ENCODE measurements around the gene ASCL4. TPM values are rescaled to one million over a fixed set of nuclear protein-coding genes. Genes with fewer than 3 reads are reported as not detected.
A peak's percentile ranks its signal among the peaks of the same experiment; 100 is the strongest.
"Not testable (repeated sequence)": the region's sequence is repeated elsewhere in the genome, so short reads cannot be mapped to it uniquely, and the experiment has no call there.

The ASCL4 gene, protein sequence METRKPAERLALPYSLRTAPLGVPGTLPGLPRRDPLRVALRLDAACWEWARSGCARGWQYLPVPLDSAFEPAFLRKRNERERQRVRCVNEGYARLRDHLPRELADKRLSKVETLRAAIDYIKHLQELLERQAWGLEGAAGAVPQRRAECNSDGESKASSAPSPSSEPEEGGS
- polyA plus RNA-seq (ENCODE audit: insufficient read length in 10 of 10), result 1 to 10 TPM in 1 of 10 donors, under 1 TPM in 1, not detected in 8; 0.58 to 2.3 TPM
- long read RNA-seq, donor 1, result 0 reads
- long read RNA-seq, donor 2, result 0 reads
- long read RNA-seq, donor 3, result 0 reads
- long read RNA-seq, donor 4, result 0 reads
- long read RNA-seq, donor 5, partial matches to known transcripts, result 0 of 1 reads
- long read RNA-seq, donor 5, other reads (novel, unspliced or antisense), result 0 of 1 reads
- long read RNA-seq, donor 6, result 0 reads
- long read RNA-seq, donor 7, result 0 reads
- long read RNA-seq, donor 8, partial matches to known transcripts, result 0 of 1 reads
- long read RNA-seq, donor 8, other reads (novel, unspliced or antisense), result 0 of 1 reads
- long read RNA-seq, donor 9, result 0 reads

GRCh38 chr12:107774349-107775029 lies at the start of gene ASCL4:
ASCL4 (plus strand) TSS chr12:107774704; CDS start chr12:107775219, 515 bp downstream.
- DNase-seq, result no peak

DNA sequence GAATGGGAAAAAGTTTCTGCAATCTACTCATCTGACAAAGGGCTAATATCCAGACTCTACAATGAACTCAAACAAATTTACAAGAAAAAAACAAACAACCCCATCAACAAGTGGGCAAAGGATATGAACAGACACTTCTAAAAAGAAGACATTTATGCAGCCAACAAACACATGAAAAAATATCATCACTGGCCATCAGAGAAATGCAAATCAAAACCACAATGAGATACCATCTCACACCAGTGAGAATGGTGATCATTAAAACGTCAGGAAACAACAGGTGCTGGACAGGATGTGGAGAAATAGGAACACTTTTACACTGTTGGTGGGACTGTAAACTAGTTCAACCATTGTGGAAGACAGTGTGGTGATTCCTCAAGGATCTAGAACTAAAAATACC lies 47.2 kb upstream of the ASCL4 start:
- not testable (repeated sequence) for DNase-seq

DNA sequence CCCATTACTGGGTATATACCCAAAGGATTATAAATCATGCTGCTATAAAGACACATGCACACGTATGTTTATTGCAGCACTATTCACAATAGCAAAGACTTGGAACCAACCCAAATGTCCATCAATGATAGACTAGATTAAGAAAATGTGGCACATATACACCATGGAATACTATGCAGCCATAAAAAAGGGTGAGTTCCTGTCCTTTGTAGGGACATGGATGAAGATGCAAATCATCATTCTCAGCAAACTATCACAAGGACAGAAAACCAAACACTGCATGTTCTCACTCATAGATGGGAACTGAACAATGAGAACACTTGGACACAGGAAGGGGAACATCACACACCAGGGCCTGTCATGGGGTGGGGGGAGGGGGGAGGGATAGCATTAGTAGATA lies 46.8 kb upstream of the ASCL4 start:
- DNase-seq, result not testable (repeated sequence)

DNA sequence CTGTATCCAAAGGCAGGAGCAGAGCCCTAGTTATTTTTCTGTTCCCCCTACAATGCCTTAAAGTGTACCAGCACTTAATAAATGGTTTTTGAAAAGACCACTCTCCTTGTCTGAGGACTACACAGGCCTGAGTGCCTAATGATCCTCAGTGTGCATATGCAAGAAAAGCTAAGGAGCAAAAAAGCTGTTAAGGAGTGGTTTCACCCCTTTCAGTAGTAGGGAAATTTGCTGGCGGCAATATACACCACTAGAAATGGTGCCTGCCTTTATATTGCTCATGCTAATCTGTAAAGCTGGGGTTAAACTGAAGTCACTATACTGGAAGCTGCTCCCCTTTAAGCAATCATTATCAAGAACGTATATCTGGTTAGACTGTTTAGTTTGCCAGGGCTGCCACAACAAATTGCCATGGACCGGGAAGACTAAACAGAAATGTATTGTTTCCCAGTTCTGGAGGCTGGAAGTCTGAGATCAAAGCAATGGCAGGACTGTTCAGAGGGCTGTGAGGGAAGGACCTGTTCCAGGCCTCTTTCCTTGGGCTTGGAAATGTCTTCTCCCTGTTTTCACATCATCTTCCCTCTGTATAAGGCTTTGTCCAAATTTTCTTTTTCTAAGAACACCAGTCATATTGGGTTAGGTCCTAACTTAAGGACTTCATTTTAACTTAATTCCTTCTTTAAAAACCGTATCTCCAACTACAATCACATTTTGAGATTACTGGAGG lies 43.7 kb upstream of the ASCL4 start:
- DNase-seq, result no peak

- no peak for DNase-seq
These were observed 43.1 kb upstream of the ASCL4 start for GRCh38 chr12:107731366-107731765.

DNA sequence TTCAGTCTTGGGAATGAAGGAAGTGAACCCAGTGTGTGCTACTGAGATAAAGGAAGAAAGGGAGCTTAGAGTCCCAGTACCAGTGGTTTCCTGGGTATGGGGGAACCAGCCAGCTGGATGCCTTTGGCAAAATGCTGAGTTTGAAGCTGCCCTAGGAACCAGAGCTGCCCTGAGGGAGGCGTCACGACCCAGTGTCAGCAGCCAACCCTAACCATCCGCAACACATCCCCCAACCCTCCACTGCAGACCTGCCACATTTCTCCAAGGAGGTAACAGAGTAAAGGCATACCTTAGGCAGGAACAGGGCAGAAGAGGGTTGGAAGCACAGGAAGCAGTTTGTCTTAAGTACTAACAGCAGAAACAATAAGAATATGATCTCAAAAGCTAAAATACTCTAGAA lies 42.1 kb upstream of the ASCL4 start:
- DNase-seq, result no peak

GRCh38 chr12:107734139-107734538 lies 40.4 kb upstream of the ASCL4 start:
- DNase-seq, result no peak

DNA sequence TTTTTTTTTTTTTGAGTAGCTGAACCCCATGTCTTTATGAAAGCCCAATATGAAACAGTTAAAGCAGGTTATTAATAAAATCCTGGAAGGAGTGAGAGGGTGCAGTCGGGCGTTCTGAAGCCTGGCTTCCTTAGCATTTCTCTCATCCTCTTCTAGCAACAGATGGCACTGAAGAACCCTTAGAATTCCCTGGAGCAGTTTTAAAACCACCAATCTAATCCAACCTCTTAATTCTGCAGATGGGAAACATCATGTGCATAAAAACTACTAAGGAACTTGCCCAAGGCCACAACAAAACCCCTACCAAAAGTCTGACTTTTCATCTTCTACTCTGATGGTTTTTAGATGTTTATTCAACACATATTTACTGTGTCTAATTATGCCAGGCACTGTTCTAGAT lies 38.7 kb upstream of the ASCL4 start:
- no peak for DNase-seq

- DNase-seq, result no peak
These were observed 37.6 kb upstream of the ASCL4 start for GRCh38 chr12:107736914-107737313.

DNA sequence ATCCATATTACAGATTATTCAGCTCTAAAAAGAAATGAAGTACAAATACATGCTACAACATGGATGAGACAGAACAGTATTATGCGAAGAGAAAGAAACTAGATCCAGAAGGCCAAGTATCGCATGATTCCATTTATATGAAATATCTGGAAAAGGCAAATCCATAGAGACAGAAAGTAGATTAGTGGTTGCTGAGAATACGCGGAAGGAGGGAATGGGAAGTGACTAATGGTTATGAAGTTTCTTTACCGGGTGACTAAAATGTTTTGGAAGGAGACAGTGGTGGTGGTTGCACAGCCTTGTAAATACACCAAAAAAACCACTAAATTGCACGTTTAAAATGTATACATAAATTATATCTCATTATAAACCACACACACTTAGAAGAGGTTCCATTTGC lies 26.0 kb upstream of the ASCL4 start:
- DNase-seq, result peak in 1 of 3 donors; percentile 51

GRCh38 chr12:107749083-107749482 lies 25.4 kb upstream of the ASCL4 start:
- no peak for DNase-seq

DNA sequence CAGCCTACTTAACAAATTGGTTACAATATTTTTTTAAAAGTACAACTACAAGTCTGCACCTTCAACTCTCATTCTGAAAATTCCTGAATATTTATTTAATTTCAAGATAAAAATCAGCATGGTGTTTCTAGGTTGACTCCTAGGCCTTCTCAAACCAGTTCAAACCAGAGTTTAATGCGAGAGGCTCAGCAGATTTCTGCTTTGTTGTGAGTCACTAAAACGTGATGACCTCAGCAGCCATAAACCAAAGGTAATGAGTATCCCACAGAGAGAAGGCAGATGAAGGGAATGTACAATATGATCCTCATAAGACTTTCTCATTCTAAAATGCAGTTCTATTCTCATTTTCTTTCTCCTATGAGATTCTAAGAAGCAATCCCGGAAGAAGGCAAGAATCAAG lies 15.1 kb upstream of the ASCL4 start:
- peak in 1 of 3 donors; percentile 65 for DNase-seq

DNA sequence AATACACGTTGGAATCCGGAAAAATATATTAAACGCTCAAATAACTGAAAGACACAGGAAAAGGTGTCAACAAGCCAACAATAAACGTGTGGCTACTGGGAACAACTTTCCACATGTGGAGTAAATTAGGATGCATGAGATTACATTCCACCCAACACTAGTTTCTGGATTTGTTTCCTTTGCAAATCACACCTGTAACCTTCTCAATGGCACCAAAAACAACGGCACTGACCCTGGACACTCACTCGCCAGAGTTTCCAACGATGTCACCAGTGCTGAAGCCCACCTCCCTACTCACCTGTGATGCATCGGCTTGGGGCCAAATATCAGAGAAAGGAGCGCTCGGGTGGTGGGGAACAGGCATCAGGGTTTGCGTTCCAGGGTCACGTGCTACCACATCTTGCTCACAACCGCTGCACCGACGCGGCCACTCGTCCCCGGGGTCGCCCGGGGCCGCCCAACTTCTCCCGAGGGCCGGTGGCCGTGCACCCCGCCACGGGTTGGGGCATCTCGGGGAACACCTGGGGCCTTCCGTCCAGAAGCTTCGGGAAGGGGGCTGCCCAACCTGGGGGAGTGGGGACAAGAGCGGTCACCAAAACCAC lies 14.2 kb upstream of the ASCL4 start:
- peak in 1 of 3 donors; percentile 45 for DNase-seq

GRCh38 chr12:107760809-107761501 lies 13.5 kb upstream of the ASCL4 start, which contains the start of gene PRDM4:
PRDM4 (minus strand) TSS chr12:107761137; CDS start chr12:107760515, 622 bp downstream.
- peak; percentile 95 to 98 (median 97) for DNase-seq

DNA sequence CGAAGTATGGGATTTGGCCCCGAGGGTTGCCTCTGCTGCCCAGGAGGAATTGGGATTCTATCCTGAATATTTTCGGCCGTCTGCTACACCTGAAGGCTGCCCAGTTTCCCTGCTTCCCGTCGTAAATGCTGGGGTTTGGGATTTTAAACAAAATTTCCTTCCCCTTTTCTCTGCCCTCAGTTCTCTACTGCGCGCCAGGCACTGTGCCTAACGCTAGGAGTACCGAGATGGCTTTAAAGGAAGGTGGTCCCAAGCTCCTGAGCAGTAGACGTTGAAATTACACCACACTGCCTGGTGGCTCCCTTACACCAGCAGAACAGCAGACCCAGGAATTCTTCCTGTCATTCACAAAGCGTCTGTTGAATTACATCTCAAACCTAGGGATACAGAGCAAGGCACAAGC lies 13.0 kb upstream of the ASCL4 start:
- no peak for DNase-seq

DNA sequence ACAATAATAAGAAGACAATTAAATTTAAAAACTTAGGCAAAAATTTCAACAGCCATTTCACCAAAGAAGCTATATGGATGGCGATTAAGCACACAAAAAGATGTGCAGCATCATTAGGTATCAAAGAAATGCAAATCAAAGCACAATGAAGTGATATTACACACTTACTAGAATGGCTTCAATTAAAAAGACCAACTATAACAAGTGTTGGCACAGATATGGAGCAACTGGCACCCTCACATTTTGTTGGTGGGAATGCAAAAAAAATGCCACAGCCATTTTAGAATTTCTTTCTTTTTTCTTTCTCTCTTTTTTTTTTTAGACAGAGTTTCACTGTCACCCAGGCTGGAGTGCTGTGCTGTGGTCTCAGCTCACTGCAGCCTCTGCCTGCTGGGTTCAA lies 11.6 kb upstream of the ASCL4 start:
- no peak for DNase-seq

- no peak for DNase-seq
These were observed 9.9 kb upstream of the ASCL4 start for GRCh38 chr12:107764626-107765025.

GRCh38 chr12:107765316-107765715 lies 9.2 kb upstream of the ASCL4 start:
- DNase-seq, result no peak

GRCh38 chr12:107767466-107767865 lies 7.0 kb upstream of the ASCL4 start:
- no peak for DNase-seq

DNA sequence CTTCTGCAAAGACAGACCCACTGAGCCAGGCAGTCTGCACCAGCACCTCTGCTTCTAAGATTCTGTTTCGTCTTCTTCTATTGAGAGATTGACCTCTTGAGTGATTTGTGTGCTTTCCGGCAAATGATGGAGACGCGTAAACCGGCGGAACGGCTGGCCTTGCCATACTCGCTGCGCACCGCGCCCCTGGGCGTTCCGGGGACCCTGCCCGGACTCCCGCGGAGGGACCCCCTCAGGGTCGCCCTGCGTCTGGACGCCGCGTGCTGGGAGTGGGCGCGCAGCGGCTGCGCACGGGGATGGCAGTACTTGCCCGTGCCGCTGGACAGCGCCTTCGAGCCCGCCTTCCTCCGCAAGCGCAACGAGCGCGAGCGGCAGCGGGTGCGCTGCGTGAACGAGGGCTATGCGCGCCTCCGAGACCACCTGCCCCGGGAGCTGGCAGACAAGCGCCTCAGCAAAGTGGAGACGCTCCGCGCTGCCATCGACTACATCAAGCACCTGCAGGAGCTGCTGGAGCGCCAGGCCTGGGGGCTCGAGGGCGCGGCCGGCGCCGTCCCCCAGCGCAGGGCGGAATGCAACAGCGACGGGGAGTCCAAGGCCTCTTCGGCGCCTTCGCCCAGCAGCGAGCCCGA lies 703 bp downstream of the ASCL4 start:
- DNase-seq, result peak in 1 of 3 donors; percentile 34

- no peak for DNase-seq
These were observed 1.7 kb downstream of the ASCL4 start for GRCh38 chr12:107776171-107776570.

All from muscle of back (tissue), 13 donors.